Measurements from ENCODE around the gene IRAK2. TPM values are rescaled to one million over a fixed set of nuclear protein-coding genes. Genes with fewer than 3 reads are reported as not detected.

IRAK2 gene
- total RNA-seq, 4 donors from 2014 or later: 3.6 to 13.6 (median 7.4) TPM

GRCh38 chr3:10223676-10224639 lies 59.2 kb downstream of the IRAK2 start:
- no peak for DNase-seq (ENCODE audit: low spot score in 2 of 2)

GRCh38 chr3:10224794-10225665 lies 60.3 kb downstream of the IRAK2 start:
- no peak overlapping the region for H3K27ac ChIP-seq
- peak in 2 of 3 donors; percentile 43 to 83 for TF ChIP-seq POLR2AphosphoS5 (IDR thresholded peaks at IDR 0.05)
- TF ChIP-seq CTCF (IDR thresholded peaks at IDR 0.05): peak; percentile 77 to 80
- TF ChIP-seq EP300 (IDR thresholded peaks at IDR 0.05): no peak
- no peak for TF ChIP-seq POLR2A (IDR thresholded peaks at IDR 0.05)
- H3K4me3 ChIP-seq: no peak overlapping the region
- no peaks in the 10 kb centered on the region for H3K9me3 ChIP-seq
- DNase-seq (ENCODE audit: low spot score in 2 of 2): peak; percentile 81 to 84
- no peaks in the 10 kb centered on the region for H3K27me3 ChIP-seq
- 37% methylated on average over 4 of the region's 4 CpGs for WGBS
- H3K36me3 ChIP-seq: no peaks in the 10 kb centered on the region
- H3K4me1 ChIP-seq: peaks cover 6% of the 10 kb centered on the region

More at GRCh38 chr3:10223676-10224639, 59.2 kb downstream of the IRAK2 start:
- 78% methylated on average over 10 of the region's 10 CpGs for WGBS
- no peaks in the 10 kb centered on the region for H3K27me3 ChIP-seq
- no peak overlapping the region for H3K4me3 ChIP-seq
- no peaks in the 10 kb centered on the region for H3K36me3 ChIP-seq
- peaks cover 6% of the 10 kb centered on the region for H3K4me1 ChIP-seq
- H3K27ac ChIP-seq: no peak overlapping the region
- TF ChIP-seq CTCF (IDR thresholded peaks at IDR 0.05): no peak
- TF ChIP-seq POLR2A (IDR thresholded peaks at IDR 0.05): no peak
- no peak for TF ChIP-seq POLR2AphosphoS5 (IDR thresholded peaks at IDR 0.05)
- TF ChIP-seq EP300 (IDR thresholded peaks at IDR 0.05): no peak
- H3K9me3 ChIP-seq: no peaks in the 10 kb centered on the region

GRCh38 chr3:10226293-10226692 lies 61.6 kb downstream of the IRAK2 start:
- 83% methylated on average over 9 of the region's 10 CpGs for WGBS
- Histone ChIP-seq H3K4me3 (no peak overlapping the region), H3K27me3 (no peaks in the 10 kb centered on the region), H3K27ac (no peak overlapping the region), H3K36me3 (no peaks in the 10 kb centered on the region), H3K4me1 (peaks cover 6% of the 10 kb centered on the region), H3K9me3 (no peaks in the 10 kb centered on the region)
- DNase-seq (ENCODE audit: low spot score in 2 of 2): no peak
- no peak for TF ChIP-seq EP300 (IDR thresholded peaks at IDR 0.05)
- no peak for TF ChIP-seq POLR2AphosphoS5 (IDR thresholded peaks at IDR 0.05)

- H3K4me3 ChIP-seq: no peak overlapping the region
- H3K4me1 ChIP-seq: peaks cover 6% of the 10 kb centered on the region
- H3K27ac ChIP-seq: no peak overlapping the region
- H3K36me3 ChIP-seq: no peaks in the 10 kb centered on the region
- WGBS: 77% methylated on average over 4 of the region's 4 CpGs
- no peaks in the 10 kb centered on the region for H3K9me3 ChIP-seq
- H3K27me3 ChIP-seq: no peaks in the 10 kb centered on the region
- DNase-seq (ENCODE audit: low spot score in 2 of 2): no peak
- TF ChIP-seq CTCF (IDR thresholded peaks at IDR 0.05) (no peak), POLR2A (IDR thresholded peaks at IDR 0.05) (no peak), POLR2AphosphoS5 (IDR thresholded peaks at IDR 0.05) (no peak), EP300 (IDR thresholded peaks at IDR 0.05) (no peak)
These were observed 63.7 kb downstream of the IRAK2 start for GRCh38 chr3:10228248-10228950.

- WGBS: 93% methylated on average over 7 of the region's 7 CpGs
- TF ChIP-seq POLR2A (IDR thresholded peaks at IDR 0.05) (no peak), EP300 (IDR thresholded peaks at IDR 0.05) (no peak), POLR2AphosphoS5 (IDR thresholded peaks at IDR 0.05) (no peak), CTCF (IDR thresholded peaks at IDR 0.05) (no peak)
- no peak overlapping the region for H3K27ac ChIP-seq
These were observed 64.9 kb downstream of the IRAK2 start for GRCh38 chr3:10229576-10229975.

More at GRCh38 chr3:10229576-10229975, 64.9 kb downstream of the IRAK2 start:
- H3K9me3 ChIP-seq: no peaks in the 10 kb centered on the region
- no peak overlapping the region for H3K4me3 ChIP-seq
- H3K27me3 ChIP-seq: no peaks in the 10 kb centered on the region
- DNase-seq (ENCODE audit: low spot score in 2 of 2): no peak
- peaks cover 6% of the 10 kb centered on the region for H3K36me3 ChIP-seq
- peaks cover 6% of the 10 kb centered on the region for H3K4me1 ChIP-seq

All from suprapubic skin (tissue), 4 donors.